HG02885 (cell line): ENCODE measurements around the gene KLHL22.
A peak's percentile ranks its signal among the peaks of the same experiment; 100 is the strongest.
"Not testable (repeated sequence)": the region's sequence is repeated elsewhere in the genome, so short reads cannot be mapped to it uniquely, and the experiment has no call there.

Experiments used
- ATAC-seq: cut with Tn5 transposase; IDR thresholded peaks from one replicate; pipeline ENCODE4 v1.9.1; 2021; ENCODE audit warnings: mild to moderate bottlenecking; ENCODE audit not compliant: unreplicated experiment, poor library complexity

The KLHL22 gene

GRCh38 chr22:20472629-20473442 is 22.8 kb downstream of the KLHL22 start:
- no peak for ATAC-seq

- ATAC-seq = no peak
Observed at GRCh38 chr22:20471126-20471833, 24.3 kb downstream of the KLHL22 start.

GRCh38 chr22:20470525-20470924 is 25.1 kb downstream of the KLHL22 start:
- ATAC-seq = not testable (repeated sequence)

- ATAC-seq = no peak
Observed at GRCh38 chr22:20469110-20469868, 26.3 kb downstream of the KLHL22 start.

GRCh38 chr22:20466659-20467379 is 28.8 kb downstream of the KLHL22 start:
- ATAC-seq = no peak

GRCh38 chr22:20465759-20466077 is 29.9 kb downstream of the KLHL22 start:
- ATAC-seq = no peak

- no peak for ATAC-seq
Observed at GRCh38 chr22:20464912-20465758, 30.5 kb downstream of the KLHL22 start.

- no peak for ATAC-seq
Observed at GRCh38 chr22:20464096-20464614, 31.4 kb downstream of the KLHL22 start.

GRCh38 chr22:20463324-20464095 is 32.1 kb downstream of the KLHL22 start:
- no peak for ATAC-seq

GRCh38 chr22:20459862-20460261 is 35.7 kb downstream of the KLHL22 start:
- ATAC-seq = no peak

- ATAC-seq = no peak
Observed at GRCh38 chr22:20459152-20459542, 36.4 kb downstream of the KLHL22 start.

- no peak for ATAC-seq
Observed at GRCh38 chr22:20458530-20459151, 37.0 kb downstream of the KLHL22 start.

GRCh38 chr22:20457506-20458240 is 37.9 kb downstream of the KLHL22 start:
- no peak for ATAC-seq

GRCh38 chr22:20456722-20457076 is 38.9 kb downstream of the KLHL22 start:
- ATAC-seq = no peak

GRCh38 chr22:20456064-20456721 is 39.4 kb downstream of the KLHL22 start:
- ATAC-seq = peak; percentile 54

GRCh38 chr22:20455709-20456063 is 39.9 kb downstream of the KLHL22 start:
- no peak for ATAC-seq

- no peak for ATAC-seq
Observed at GRCh38 chr22:20453222-20453621, 42.4 kb downstream of the KLHL22 start.
